SH-SY5Y (cell line): ENCODE measurements around the gene SLC12A2.

Source experiments
- GATA2 ChIP-seq: IDR thresholded peaks from 2 replicates; pipeline ENCODE4 v1.6.1; 2011; ENCODE audit warnings: mild to moderate bottlenecking, low read depth, low read length
- GATA3 ChIP-seq: IDR thresholded peaks from 2 replicates; pipeline ENCODE4 v1.6.1; 2011; ENCODE audit warnings: low read depth, mild to moderate bottlenecking, low read length, moderate library complexity

Gene SLC12A2

DNA sequence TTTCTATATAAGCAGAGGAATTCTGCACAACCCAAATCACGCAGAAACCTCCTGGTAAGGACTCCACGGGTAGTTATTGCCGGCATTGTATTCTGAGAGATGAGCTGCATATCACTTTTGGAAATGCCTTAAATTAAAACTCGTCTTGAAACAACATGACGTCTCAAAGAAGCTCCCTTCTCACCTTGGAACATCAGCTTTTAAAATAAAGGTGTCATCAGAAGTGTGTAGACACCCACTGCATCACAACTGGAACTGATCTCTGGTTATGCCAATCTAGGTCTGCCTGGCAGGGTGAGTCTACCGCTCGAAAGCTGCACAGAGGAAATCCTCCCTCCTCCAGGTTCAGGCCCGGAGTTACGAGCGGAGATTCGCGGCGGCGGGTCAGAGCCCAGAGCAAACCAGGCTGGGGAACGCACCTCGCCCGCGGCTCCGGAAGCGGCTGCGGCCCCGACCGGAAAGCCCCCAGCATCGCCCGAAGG, 974 bp upstream of the SLC12A2 start:
- TF ChIP-seq GATA3 = no peak
- TF ChIP-seq GATA2 = no peak

DNA sequence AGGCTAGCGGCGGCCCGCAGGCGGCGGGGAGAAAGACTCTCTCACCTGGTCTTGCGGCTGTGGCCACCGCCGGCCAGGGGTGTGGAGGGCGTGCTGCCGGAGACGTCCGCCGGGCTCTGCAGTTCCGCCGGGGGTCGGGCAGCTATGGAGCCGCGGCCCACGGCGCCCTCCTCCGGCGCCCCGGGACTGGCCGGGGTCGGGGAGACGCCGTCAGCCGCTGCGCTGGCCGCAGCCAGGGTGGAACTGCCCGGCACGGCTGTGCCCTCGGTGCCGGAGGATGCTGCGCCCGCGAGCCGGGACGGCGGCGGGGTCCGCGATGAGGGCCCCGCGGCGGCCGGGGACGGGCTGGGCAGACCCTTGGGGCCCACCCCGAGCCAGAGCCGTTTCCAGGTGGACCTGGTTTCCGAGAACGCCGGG, 253 bp downstream of the SLC12A2 start:
- no peak for TF ChIP-seq GATA2
- no peak for TF ChIP-seq GATA3

DNA sequence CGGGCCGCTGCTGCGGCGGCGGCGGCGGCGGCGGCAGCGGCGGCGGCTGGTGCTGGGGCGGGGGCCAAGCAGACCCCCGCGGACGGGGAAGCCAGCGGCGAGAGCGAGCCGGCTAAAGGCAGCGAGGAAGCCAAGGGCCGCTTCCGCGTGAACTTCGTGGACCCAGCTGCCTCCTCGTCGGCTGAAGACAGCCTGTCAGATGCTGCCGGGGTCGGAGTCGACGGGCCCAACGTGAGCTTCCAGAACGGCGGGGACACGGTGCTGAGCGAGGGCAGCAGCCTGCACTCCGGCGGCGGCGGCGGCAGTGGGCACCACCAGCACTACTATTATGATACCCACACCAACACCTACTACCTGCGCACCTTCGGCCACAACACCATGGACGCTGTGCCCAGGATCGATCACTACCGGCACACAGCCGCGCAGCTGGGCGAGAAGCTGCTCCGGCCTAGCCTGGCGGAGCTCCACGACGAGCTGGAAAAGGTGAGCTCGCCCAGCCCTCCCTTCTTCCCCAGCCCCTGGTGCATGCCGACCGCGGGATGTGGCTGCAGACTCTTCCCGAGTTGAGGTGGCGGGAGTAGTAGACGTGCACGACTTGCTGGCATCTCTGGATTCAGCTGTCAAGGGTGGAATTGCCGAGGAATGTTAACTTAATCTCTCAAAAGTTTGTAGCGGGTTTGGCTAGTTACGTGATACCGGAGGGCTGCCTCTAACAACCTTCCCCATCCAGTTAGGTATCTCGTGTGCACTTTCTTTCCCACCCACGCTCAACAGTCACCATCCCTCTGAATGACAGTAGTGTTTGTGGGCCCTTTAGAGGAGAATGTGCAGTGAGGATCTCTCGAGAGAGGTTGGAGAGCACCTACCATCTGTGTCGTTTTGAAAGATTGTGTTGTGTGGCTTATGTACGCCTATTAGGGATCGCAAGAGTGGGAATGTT, 932 bp downstream of the SLC12A2 start:
- no peak for TF ChIP-seq GATA3
- TF ChIP-seq GATA2 = no peak

DNA sequence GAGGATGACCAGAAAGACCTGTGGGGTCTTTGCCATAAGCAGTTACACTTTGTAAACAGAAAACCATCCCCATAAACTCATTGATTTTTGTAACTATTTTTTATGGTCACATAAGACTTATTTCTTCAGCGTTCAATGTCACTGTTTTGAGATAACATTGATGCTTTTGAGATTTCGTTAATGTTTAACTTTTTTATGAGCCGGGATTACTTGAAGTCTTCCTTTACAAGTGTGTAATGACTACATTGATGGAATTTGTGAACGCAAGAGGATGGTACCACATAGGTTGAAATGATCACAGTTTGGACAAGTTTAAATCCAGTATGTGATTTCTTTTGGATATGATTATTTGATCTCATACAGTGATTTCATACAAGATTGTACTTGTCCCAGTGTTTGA, 1.8 kb downstream of the SLC12A2 start:
- TF ChIP-seq GATA3 (no peak), GATA2 (no peak)

DNA sequence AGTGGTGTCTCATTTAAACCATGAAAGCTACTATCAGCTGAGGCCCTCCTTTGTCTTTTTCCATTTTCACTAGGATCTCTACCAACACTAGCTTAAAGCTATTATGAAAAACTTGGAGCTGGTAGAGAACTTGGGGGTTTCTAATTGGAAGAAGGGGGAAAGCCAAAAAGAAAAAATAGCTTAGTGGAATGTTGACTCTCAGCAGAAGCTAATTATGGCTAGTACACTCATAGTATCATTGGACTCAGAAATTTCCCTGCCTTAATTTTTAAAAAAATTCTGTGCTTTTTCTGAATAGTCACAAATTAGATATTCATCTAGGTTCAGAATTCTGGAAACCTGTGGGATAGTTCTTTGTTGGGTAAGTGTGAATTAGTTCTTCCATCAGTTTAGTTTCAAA, 8.0 kb downstream of the SLC12A2 start:
- TF ChIP-seq GATA2 (no peak), GATA3 (no peak)

DNA sequence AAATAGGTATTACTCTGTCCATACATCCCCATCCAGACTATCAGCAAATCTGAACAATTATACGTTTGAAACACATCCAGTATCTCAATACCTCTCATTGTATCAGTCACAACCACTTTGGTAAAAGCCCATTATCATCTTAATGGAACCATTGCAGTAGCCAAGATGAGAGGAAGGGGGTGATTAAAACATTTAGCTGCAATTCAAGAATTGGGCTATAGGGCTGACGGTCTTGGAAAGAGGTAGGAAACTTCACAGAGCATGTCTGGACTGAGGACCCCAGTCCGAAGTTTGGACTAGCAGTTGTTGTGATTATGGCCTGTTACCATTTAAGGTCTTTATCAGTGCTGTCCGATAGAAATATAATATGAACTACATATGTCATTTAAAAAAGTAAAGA, 8.6 kb downstream of the SLC12A2 start:
- TF ChIP-seq GATA2 = no peak
- TF ChIP-seq GATA3 = no peak

DNA sequence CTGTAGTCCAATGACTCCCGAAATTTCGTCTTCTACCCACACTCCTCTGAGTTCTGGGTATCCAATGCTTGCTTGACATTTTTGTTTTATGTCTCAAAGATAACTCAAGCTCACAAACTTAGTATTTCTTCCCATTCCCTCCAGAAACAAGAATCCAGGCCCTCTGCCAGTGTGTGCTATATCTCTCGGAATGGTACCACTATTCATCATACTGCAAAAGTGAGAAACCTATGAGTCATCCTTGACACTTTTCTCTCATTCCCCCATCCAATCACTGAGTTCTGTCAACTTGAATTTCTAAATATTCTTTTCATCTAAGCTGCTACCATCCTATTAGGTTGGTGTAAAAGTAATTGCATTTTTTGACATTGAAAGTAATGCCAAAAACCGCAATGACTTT, 9.8 kb downstream of the SLC12A2 start:
- TF ChIP-seq GATA2 (no peak), GATA3 (no peak)

DNA sequence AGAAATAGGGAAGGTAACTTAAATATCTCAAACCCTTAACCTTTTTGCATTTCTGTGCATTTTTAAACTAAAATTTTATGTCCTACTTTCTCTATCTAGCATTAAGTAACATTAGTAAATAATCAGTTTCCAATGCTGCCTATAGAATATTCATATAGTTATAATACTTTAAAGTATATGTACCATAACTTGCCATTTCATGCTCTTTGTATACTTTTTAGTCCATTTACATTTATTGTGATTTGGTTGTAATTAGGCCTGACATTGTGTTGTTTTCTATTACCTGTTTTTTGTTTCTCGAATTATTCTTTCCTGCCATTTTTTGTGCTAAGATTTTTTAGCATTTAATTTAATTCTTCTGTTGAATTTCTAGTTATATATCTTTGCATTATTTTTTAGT, 13.7 kb downstream of the SLC12A2 start:
- no peak for TF ChIP-seq GATA2
- TF ChIP-seq GATA3 = no peak

DNA sequence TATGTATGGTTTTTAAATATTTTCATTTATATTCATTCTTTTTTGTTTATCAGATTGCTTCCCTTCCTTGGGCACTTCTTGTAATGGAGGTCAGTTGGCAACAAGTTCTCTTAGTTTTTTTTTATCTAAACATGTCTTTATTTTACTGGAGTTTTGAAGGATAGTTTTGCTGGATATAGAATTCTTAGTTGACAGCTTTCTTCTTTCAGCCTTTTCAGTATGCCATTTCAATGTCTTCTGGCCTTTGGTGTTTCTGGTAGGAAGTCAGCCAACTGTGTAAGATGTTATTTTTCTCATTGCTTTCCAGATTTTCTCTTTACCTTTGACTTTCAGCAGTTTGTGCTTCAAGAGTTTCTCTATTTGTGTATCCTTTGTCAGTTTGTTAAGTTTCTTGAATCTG, 14.2 kb downstream of the SLC12A2 start:
- TF ChIP-seq GATA2 (no peak), GATA3 (no peak)

DNA sequence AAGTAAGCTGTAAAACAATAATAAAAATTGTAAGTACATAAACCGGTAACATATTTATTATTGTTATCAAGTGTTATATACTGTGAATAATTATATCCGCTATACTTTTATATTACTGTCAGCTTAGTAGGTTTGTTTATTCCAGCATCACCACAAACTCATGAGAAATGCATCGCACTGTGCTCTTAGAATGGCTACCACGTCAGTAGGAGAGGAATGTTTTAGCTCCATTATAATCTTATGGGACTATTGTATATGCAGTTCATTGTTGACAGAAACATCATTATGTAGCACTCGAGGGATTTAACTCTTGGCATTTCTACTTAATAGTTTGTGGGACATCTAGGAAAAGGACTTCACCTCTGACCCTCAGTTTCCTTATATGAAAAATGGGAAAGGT, 16.4 kb downstream of the SLC12A2 start:
- no peak for TF ChIP-seq GATA3
- TF ChIP-seq GATA2 = no peak

DNA sequence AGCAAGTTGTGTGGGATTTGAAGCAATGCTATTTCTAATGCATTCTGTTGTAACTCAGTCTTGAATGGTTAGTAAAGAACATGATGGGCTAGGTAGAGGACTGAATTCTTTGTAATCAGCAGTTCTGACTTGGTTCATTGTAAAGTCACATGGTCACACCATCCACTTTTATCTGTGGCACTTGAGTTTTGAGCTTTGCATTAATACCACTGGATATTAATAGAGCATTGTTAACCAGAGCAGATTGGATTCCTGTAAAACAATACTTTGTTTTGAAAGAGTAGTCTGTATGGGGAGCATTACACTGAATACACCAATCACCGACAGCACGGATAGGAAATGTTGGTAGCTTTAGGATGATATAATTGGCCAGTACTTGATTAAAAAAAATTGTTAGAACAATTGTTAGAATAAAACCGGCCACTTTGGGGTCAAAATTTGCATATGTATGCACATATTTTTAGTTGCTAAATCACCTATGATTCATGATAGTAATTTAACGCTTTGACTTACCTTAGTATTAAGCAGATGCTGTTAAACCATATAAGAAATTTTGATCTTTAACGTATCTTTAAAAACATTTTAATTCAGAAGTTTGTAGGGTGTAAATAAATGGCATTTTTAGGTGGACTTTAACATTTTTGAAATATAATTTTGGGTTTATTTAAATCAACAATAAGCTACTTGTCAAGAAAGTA, 17.4 kb downstream of the SLC12A2 start:
- TF ChIP-seq GATA3 (no peak), GATA2 (no peak)

DNA sequence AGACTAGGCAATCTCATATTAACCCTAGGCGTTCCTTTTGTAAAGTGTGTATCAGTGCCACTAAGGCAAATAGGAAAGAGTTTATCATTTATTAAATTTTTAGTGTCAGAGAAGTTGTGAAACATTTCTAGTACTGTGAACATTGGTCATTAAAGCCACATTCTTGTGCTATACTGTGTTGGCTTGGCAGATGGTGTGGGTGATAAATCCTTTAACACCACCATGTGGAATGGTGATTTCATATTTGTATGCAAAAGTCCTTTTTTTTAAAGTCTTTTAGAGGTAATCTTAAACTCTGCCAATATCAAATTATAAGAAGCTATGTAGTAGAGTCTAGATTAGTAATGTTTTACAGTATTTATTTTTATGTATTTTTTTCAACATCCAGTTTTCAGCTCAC, 18.1 kb downstream of the SLC12A2 start:
- TF ChIP-seq GATA2 (no peak), GATA3 (no peak)

DNA sequence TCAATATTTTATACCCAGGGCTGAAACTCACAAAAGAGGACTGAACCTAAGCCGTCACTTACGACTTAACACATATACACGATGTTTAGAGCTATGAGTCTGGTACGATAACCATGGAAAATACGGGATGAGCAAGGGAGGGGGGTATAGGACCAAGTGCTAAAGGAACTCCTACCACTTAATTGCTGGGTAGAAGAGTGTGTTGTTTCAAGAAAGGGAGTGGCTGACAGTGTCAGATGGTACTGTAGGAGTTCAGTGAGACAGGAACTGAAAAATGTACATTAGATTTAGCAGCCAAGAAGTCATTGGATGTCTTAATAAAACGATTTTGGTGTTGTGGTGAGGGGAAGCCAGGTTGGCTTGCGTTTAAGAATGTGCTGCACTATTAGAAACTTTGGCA, 21.6 kb downstream of the SLC12A2 start:
- TF ChIP-seq GATA3 = no peak
- TF ChIP-seq GATA2 = no peak

DNA sequence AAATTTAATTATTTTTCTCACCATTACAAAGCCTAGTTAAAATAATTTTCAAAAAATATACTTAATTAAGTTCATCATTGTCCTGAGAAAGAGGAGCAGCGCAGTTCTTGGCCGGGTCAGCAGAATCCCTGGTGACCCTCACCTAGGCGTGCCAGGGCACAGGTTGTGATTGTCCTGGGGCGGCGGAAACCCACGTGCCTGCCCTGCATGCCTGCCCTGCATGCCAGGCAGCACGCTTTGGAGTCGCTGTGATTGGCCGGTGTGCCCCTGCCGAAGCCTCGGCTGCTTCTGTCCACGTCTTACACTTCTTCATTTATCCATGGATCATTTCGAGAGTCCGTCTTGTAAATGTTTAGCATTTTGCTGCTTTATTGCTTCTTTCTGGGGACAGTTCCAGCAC, 25.6 kb downstream of the SLC12A2 start:
- TF ChIP-seq GATA3 (no peak), GATA2 (no peak)

DNA sequence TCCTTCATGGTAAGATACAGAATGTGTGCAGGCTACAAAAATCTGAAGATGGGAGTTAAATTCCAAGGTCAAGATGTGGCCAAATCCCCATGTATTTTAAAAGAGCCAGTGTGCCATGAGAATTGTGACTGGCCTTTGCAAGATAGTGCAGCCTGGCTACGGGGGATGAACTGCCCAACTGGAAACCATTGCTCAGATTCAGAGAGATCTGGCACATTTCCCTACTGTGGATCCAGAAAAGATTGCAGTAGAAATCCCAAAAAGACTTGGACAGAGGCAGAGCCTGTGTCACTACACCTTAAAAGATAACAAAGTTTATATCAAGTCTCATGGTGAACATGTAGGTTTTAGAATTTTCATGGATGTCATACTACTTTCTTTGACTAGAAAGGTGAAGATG, 26.2 kb downstream of the SLC12A2 start:
- TF ChIP-seq GATA3 = no peak
- no peak for TF ChIP-seq GATA2
